ENCODE results near the gene DYNLL2.
"Not testable (repeated sequence)": the region's sequence is repeated elsewhere in the genome, so short reads cannot be mapped to it uniquely, and the experiment has no call there.

The DYNLL2 gene

GRCh38 chr17:58121925-58122324 lies 38.7 kb downstream of the DYNLL2 start:
- TF ChIP-seq CTCF (conservative IDR thresholded peaks at IDR 0.05; ENCODE audit: control insufficient read depth, insufficient read depth, low read depth, low read length): peak; percentile 29
- peak; percentile 48 for DNase-seq (ENCODE audit: low read depth)
- H3K4me3 ChIP-seq (ENCODE audit: control insufficient read depth, low read depth, low read length): no peak overlapping the region

- no peak for DNase-seq (ENCODE audit: low read depth)
- H3K4me3 ChIP-seq (ENCODE audit: control insufficient read depth, low read depth, low read length): no peak overlapping the region
- TF ChIP-seq CTCF (conservative IDR thresholded peaks at IDR 0.05; ENCODE audit: control insufficient read depth, insufficient read depth, low read depth, low read length): no peak
Observed at GRCh38 chr17:58127846-58128245, 44.6 kb downstream of the DYNLL2 start.

- H3K4me3 ChIP-seq (ENCODE audit: control insufficient read depth, low read depth, low read length); DNase-seq (ENCODE audit: low read depth): not testable (repeated sequence)
Observed at GRCh38 chr17:58132697-58133096, 49.5 kb downstream of the DYNLL2 start.

GRCh38 chr17:58136669-58137279 lies 53.6 kb downstream of the DYNLL2 start:
- no peak overlapping the region for H3K4me3 ChIP-seq (ENCODE audit: control insufficient read depth, low read depth, low read length)
- DNase-seq (ENCODE audit: low read depth): no peak
- TF ChIP-seq CTCF (conservative IDR thresholded peaks at IDR 0.05; ENCODE audit: control insufficient read depth, insufficient read depth, low read depth, low read length): peak; percentile 41

GRCh38 chr17:58141505-58141904 lies 58.3 kb downstream of the DYNLL2 start:
- no peak overlapping the region for H3K4me3 ChIP-seq (ENCODE audit: control insufficient read depth, low read depth, low read length)
- TF ChIP-seq CTCF (conservative IDR thresholded peaks at IDR 0.05; ENCODE audit: control insufficient read depth, insufficient read depth, low read depth, low read length): no peak
- no peak for DNase-seq (ENCODE audit: low read depth)

- H3K4me3 ChIP-seq (ENCODE audit: control insufficient read depth, low read depth, low read length); DNase-seq (ENCODE audit: low read depth): not testable (repeated sequence)
Observed at GRCh38 chr17:58143335-58143734, 60.1 kb downstream of the DYNLL2 start.

GRCh38 chr17:58144801-58145200 lies 61.6 kb downstream of the DYNLL2 start:
- H3K4me3 ChIP-seq (ENCODE audit: control insufficient read depth, low read depth, low read length): no peak overlapping the region
- no peak for DNase-seq (ENCODE audit: low read depth)
- no peak for TF ChIP-seq CTCF (conservative IDR thresholded peaks at IDR 0.05; ENCODE audit: control insufficient read depth, insufficient read depth, low read depth, low read length)
